Mesendoderm (in vitro differentiated cells): ENCODE data around the gene B3GAT3.
"Not testable (repeated sequence)": the region's sequence is repeated elsewhere in the genome, so short reads cannot be mapped to it uniquely, and the experiment has no call there.

ENCODE experiments used
- DNase-seq: peaks from one replicate; pipeline ENCODE4 v3.0.0; 2013
- H2AK5ac ChIP-seq: 2 replicates; pipeline ENCODE4 v1.6.1; 2013; ENCODE audit warnings: low read length, inconsistent platforms
- H2BK120ac ChIP-seq: 2 replicates; pipeline ENCODE4 v1.6.1; 2013; ENCODE audit warnings: low read depth, mild to moderate bottlenecking, low read length, moderate library complexity, mixed read lengths
- H2BK15ac ChIP-seq: replicated peaks from 2 replicates; pipeline ENCODE4 v1.6.1; 2013; ENCODE audit warnings: low read depth, mild to moderate bottlenecking, moderate library complexity
- H2BK5ac ChIP-seq: 2 replicates; pipeline ENCODE4 v1.6.1; 2013; ENCODE audit warnings: low read length, inconsistent platforms
- H3K18ac ChIP-seq: 2 replicates; pipeline ENCODE4 v1.6.1; 2013; ENCODE audit warnings: mild to moderate bottlenecking, low read length, mixed read lengths
- H3K23ac ChIP-seq: one replicate; pipeline ENCODE4 v1.6.1; 2013; ENCODE audit warnings: low read length
- H3K27ac ChIP-seq: 2 replicates; pipeline ENCODE4 v1.5.1; 2013; ENCODE audit warnings: low read depth, mild to moderate bottlenecking, inconsistent platforms, low read length, moderate library complexity
- H3K27me3 ChIP-seq: 2 replicates; pipeline ENCODE4 v1.6.1; 2013; ENCODE audit warnings: low read length, control low read depth, mild to moderate bottlenecking, inconsistent platforms; ENCODE audit not compliant: insufficient read depth, poor library complexity
- H3K36me3 ChIP-seq: 2 replicates; pipeline ENCODE4 v1.6.1; 2013; ENCODE audit warnings: low read length, inconsistent platforms; ENCODE audit not compliant: control insufficient read depth, insufficient read depth
- H3K4ac ChIP-seq: one replicate; pipeline ENCODE4 v1.6.1; 2013; ENCODE audit warnings: low read depth, mild to moderate bottlenecking, low read length, moderate library complexity
- H3K4me1 ChIP-seq: 2 replicates; pipeline ENCODE4 v1.6.1; 2013; ENCODE audit warnings: low read depth, low read length, inconsistent platforms; ENCODE audit not compliant: control insufficient read depth
- H3K4me2 ChIP-seq: 2 replicates; pipeline ENCODE4 v1.6.1; 2013; ENCODE audit warnings: low read length
- H3K4me3 ChIP-seq: 2 replicates; pipeline ENCODE4 v1.5.1; 2013; ENCODE audit warnings: mild to moderate bottlenecking, low read length
- H3K56ac ChIP-seq: one replicate; pipeline ENCODE4 v1.6.1; 2013; ENCODE audit warnings: low read length
- H3K79me1 ChIP-seq: 2 replicates; pipeline ENCODE4 v1.6.1; 2013; ENCODE audit warnings: low read length, inconsistent platforms
- H3K79me2 ChIP-seq: 2 replicates; pipeline ENCODE4 v1.6.1; 2013; ENCODE audit warnings: mild to moderate bottlenecking, low read length; ENCODE audit not compliant: control insufficient read depth, insufficient read depth
- H3K9ac ChIP-seq: 2 replicates; pipeline ENCODE4 v1.6.1; 2013; ENCODE audit warnings: low read length, inconsistent platforms
- H4K5ac ChIP-seq: one replicate; pipeline ENCODE4 v1.6.1; 2013; ENCODE audit warnings: low read length
- H4K8ac ChIP-seq: one replicate; pipeline ENCODE4 v1.6.1; 2013; ENCODE audit warnings: low read depth, mild to moderate bottlenecking, control low read depth, low read length, moderate library complexity
- WGBS: extraction: QIAGEN DNeasy Blood & Tissue Kit; methylation state at CpG from one replicate; pipeline ENCODE4 v1.1.7; 2013; ENCODE audit warnings: low lambda C conversion rate, missing lambda C conversion rate; ENCODE audit not compliant: insufficient coverage; ENCODE audit errors: extremely low coverage; 5-methylcytosine and 5-hydroxymethylcytosine counted together

The B3GAT3 gene

DNA sequence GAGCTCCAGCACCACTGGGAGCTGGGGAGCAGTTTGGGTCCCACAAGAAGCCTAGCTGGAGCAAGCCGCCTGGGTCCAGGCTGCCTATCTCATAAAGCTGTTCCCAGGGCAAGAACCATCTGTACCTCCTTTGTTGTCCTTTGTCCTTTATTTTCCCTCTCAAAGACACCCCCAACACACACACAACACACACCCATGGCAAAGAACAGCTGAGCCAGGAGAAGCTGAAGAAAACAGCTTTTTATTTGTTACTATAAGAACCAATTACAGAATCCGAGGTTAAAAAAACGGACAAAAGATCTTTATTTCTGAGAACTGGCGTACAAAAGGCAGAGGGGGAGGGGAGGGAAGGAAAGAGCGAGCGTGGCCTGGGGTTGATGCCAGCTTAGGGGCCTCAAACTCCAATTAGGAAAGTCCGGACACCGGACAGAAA lies 28.8 kb downstream of the B3GAT3 start:
- Histone ChIP-seq H3K36me3 (peaks cover 28% of the 10 kb centered on the region), H4K5ac (no peak overlapping the region), H3K4ac (no peak overlapping the region), H2BK120ac (no peak overlapping the region), H3K27ac (no peak overlapping the region), H2BK5ac (no peak overlapping the region), H3K56ac (no peak overlapping the region), H2BK15ac (no peak overlapping the region), H3K4me2 (no peak overlapping the region), H3K4me1 (peaks cover 2% of the 10 kb centered on the region), H3K79me2 (peaks cover 6% of the 10 kb centered on the region), H3K4me3 (no peak overlapping the region), H3K18ac (no peak overlapping the region), H3K23ac (no peak overlapping the region), H3K9ac (no peak overlapping the region), H4K8ac (no peak overlapping the region), H3K27me3 (no peaks in the 10 kb centered on the region), H3K79me1 (peaks cover 15% of the 10 kb centered on the region), H2AK5ac (no peak overlapping the region)
- WGBS, result no CpG with 5 or more reads among the region's 8 CpGs
- no peak for DNase-seq

DNA sequence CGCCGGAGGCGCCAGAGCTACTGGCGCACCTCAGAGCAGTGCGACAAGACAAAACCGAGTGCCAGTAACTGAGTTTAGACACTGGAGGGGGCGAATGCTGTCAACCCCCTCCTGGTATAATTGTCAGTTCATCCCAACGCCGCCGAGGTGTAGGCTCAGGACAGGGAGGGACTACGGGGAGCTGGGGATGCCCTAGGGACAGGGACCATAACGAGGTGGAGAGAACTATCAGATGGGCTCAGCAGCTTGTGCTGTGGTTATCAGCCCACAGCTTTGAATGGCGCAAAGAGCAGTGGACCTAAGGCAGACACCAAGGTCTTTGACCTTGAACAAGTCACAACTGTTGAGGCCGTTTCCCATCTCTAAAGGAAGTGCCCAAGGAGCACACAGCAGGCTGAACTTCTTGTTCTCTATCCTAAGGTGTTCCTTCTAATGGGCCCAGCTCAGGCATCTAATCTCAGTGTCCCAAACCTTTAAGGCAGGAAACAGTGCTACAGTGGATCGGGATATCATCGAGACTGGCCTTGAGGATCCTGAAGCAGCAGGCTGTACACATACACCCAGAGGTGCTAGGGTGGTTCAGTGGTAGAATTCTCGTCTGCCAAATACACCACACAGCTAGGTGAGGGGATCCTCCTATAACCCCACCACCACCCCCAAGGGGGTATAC lies 29.5 kb downstream of the B3GAT3 start:
- H3K9ac ChIP-seq, result peak overlapping the region; percentile 84
- peaks cover 7% of the 10 kb centered on the region for H3K79me1 ChIP-seq
- H3K4me3 ChIP-seq, result peak overlapping the region; percentile 36
- H3K27ac ChIP-seq, result peak overlapping the region; percentile 34
- H3K36me3 ChIP-seq, result peaks cover 22% of the 10 kb centered on the region
- H2AK5ac ChIP-seq, result peak overlapping the region; percentile 1
- no peak overlapping the region for H2BK15ac ChIP-seq
- no peak overlapping the region for H2BK120ac ChIP-seq
- no peak overlapping the region for H3K18ac ChIP-seq
- WGBS, result no CpG with 5 or more reads among the region's 17 CpGs
- H4K8ac ChIP-seq, result no peak overlapping the region
- peak overlapping the region; percentile 82 for H3K4me2 ChIP-seq
- peaks cover 2% of the 10 kb centered on the region for H3K4me1 ChIP-seq
- H3K79me2 ChIP-seq, result peaks cover 5% of the 10 kb centered on the region
- peak overlapping the region; percentile 76 for H3K23ac ChIP-seq
- H3K4ac ChIP-seq, result no peak overlapping the region
- H3K56ac ChIP-seq, result peak overlapping the region; percentile 92
- H3K27me3 ChIP-seq, result no peaks in the 10 kb centered on the region
- DNase-seq, result no peak
- no peak overlapping the region for H4K5ac ChIP-seq
- H2BK5ac ChIP-seq, result no peak overlapping the region

DNA sequence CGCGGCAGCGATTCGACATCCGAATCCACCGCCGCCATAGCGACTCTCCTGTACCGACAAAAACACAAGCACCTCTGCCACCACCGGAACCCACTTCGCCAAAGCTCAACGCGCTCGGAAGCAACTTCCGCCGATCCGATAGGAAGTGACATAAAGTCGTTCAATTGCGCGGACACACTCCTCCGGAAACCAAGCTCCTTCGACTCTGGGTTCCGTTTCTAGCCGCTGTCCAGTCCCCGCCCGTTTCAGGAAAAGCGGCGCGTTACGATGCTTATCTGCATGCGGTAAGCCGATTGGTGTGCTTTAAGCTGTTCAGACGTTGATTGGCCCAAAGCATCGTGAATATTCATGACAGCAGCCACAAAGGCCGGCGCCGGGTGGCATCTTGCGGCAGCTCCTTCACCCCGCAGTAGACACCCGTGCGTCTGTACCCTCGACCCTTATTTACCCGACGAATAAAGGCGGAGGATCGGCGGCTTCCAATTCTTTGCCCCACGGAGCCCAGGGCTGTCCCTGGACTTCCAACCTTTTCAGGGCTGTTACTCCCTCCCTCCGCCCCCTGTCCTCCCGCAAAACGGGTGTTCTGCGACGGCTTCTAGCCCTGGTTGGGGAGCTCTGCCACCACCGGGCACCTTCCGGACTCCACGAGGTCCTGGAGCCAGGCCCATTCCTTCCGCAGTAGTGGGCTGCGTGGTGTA lies 30.2 kb downstream of the B3GAT3 start, which contains the start of gene TUT1:
TSS of gene TUT1 (minus strand) at position 76 of the 698 bp plus-strand sequence. CDS start at position 38, 38 bp downstream.
- Histone ChIP-seq H3K56ac (peak within 1 kb of the TSS; percentile 96), H3K27ac (peak within 1 kb of the TSS; percentile 82), H4K5ac (peak within 1 kb of the TSS; percentile 75), H3K79me2 (peaks cover 5% of the 10 kb centered on the region), H3K9ac (peak within 1 kb of the TSS; percentile 95), H3K4me1 (peaks cover 2% of the 10 kb centered on the region), H3K4ac (peak within 1 kb of the TSS; percentile 92), H3K27me3 (no peaks in the 10 kb centered on the region), H3K36me3 (peaks cover 19% of the 10 kb centered on the region), H2BK120ac (no peak within 1 kb of the TSS), H2BK15ac (no peak within 1 kb of the TSS), H3K4me3 (peak within 1 kb of the TSS; percentile 97), H2AK5ac (peak within 1 kb of the TSS; percentile 14), H3K23ac (peak within 1 kb of the TSS; percentile 76), H3K4me2 (peak within 1 kb of the TSS; percentile 86), H3K18ac (peak within 1 kb of the TSS; percentile 44), H4K8ac (no peak within 1 kb of the TSS), H3K79me1 (peaks cover 5% of the 10 kb centered on the region), H2BK5ac (peak within 1 kb of the TSS; percentile 45)
- WGBS, result no CpG with 5 or more reads among the region's 58 CpGs
- peak; percentile 100 for DNase-seq

DNA sequence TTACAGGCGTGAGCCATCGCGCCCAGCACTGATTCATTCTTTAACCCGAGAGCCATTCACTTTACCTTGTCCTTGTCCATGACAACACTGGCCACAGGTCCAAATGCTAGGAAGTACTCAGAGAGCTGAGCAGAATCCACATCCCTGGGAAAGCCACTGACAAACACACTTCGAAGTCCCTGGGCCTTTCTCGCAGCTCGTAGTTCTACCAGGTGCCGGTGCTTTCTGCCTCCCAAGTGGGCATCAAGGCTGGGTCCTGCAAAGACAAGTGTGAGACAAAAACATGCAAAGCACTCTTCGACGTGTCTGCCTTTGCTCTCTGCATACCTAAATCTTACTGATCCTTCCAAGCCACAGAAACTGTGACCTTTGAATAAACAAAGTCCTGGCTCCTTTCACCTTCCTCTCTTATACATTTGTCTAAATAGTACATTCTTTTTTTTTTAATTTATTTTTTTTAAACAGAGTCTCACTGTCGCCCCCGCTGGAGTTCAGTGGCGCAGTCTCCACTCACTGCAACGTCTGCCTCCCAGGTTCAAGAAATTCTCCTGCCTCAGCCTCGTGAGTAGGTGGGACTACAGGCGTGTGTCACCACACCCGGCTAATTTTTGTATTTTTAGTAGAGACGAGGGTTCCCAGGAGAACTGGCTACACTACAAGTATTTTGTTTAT lies 32.7 kb downstream of the B3GAT3 start:
- no peaks in the 10 kb centered on the region for H3K27me3 ChIP-seq
- H3K36me3 ChIP-seq, result peaks cover 5% of the 10 kb centered on the region
- H3K4ac ChIP-seq, result no peak overlapping the region
- no peak overlapping the region for H2BK15ac ChIP-seq
- H2BK120ac ChIP-seq, result no peak overlapping the region
- H3K23ac ChIP-seq, result no peak overlapping the region
- no peak overlapping the region for H2BK5ac ChIP-seq
- no peak overlapping the region for H4K8ac ChIP-seq
- H3K4me1 ChIP-seq, result peaks cover 2% of the 10 kb centered on the region
- no peak overlapping the region for H3K27ac ChIP-seq
- peaks cover 5% of the 10 kb centered on the region for H3K79me1 ChIP-seq
- no peak overlapping the region for H3K9ac ChIP-seq
- no peak overlapping the region for H3K4me2 ChIP-seq
- H3K56ac ChIP-seq, result no peak overlapping the region
- H3K18ac ChIP-seq, result no peak overlapping the region
- no CpG with 5 or more reads among the region's 18 CpGs for WGBS
- H3K79me2 ChIP-seq, result peaks cover 5% of the 10 kb centered on the region
- no peak overlapping the region for H3K4me3 ChIP-seq
- DNase-seq, result peak; percentile 40
- no peak overlapping the region for H2AK5ac ChIP-seq
- H4K5ac ChIP-seq, result no peak overlapping the region

DNA sequence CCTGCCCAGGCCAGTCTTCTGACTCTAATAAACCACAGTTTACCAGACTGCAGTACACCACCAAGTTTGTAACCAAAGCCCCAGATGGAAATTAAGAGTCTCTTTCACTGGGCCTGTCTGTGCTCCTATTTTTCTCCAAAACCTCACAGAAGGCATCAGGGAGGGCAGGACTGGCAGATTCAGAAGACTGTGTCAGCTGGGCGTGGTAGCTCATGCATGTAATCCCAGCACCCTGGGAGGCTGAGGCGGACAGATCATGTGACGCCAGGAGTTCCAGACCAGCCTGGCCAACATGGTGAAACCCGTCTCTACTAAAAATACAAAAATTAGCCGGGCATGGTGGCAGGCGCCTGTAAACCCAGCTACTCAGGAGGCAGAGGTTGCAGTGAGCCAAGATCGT lies 36.4 kb downstream of the B3GAT3 start:
- H3K4me2 ChIP-seq, H3K4me1 ChIP-seq, H3K36me3 ChIP-seq, H3K27me3 ChIP-seq, H3K9ac ChIP-seq, H2BK15ac ChIP-seq, H3K18ac ChIP-seq, H4K8ac ChIP-seq, H3K79me1 ChIP-seq, H3K56ac ChIP-seq, H2AK5ac ChIP-seq, H2BK120ac ChIP-seq, H3K79me2 ChIP-seq, H3K23ac ChIP-seq, H3K4me3 ChIP-seq, H3K27ac ChIP-seq, DNase-seq, H4K5ac ChIP-seq, H2BK5ac ChIP-seq, H3K4ac ChIP-seq: not testable (repeated sequence)
- WGBS, result no CpG with 5 or more reads among the region's 7 CpGs
